AG04450 (cell line): ENCODE measurements around the gene VAV1. TPM values are rescaled to one million over a fixed set of nuclear protein-coding genes. Genes with fewer than 3 reads are reported as not detected.

Experiments used
- CTCF ChIA-PET: fragments of 300-600, 350-600 bp; formaldehyde crosslinking; extraction: SDS; loops from one replicate; lab custom pipeline; 2022; ENCODE audit warnings: antibody characterized with exemption, inconsistent platforms; lab: Charles Lee
- POLR2A ChIA-PET: fragments of 350-600 bp; formaldehyde crosslinking; extraction: SDS; loops from one replicate; lab custom pipeline; 2021; ENCODE audit warnings: antibody characterized with exemption, inconsistent platforms; lab: Yijun Ruan, JAX
- DNase-seq: peaks from one replicate; pipeline ENCODE4 v3.0.0-alpha.2; 2011; ENCODE audit warnings: low read depth, low spot score
- H3K27ac ChIP-seq: one replicate; pipeline ENCODE4 v1.5.1; 2012; ENCODE audit warnings: low read depth, low read length, control low read depth
- H3K27me3 ChIP-seq: one replicate; pipeline ENCODE4 v1.6.0; 2012; ENCODE audit warnings: low read length; ENCODE audit not compliant: control insufficient read depth, insufficient read depth
- H3K4me3 ChIP-seq: 2 replicates; pipeline ENCODE4 v1.5.1; 2011; ENCODE audit warnings: mild to moderate bottlenecking, low read depth, low read length, control low read depth
- H3K9me3 ChIP-seq: 2 replicates; pipeline ENCODE4 v1.5.1; 2012; ENCODE audit warnings: low read length; ENCODE audit not compliant: control insufficient read depth, insufficient read depth
- CTCF ChIP-seq: IDR thresholded peaks from 2 replicates; pipeline ENCODE4 v1.5.1; 2011; ENCODE audit warnings: low read depth, low read length, control low read depth, inconsistent platforms
- polyA plus RNA-seq: library from polyadenylated mRNA; depleted of rRNA; stranded (reverse); fragments of >200 nt; gene quantifications from 2 replicates; pipeline ENCODE4 v1.2.3, GENCODE V29; 2011; rRNA removed

Gene VAV1
- polyA plus RNA-seq, 1 experiment = not detected

GRCh38 chr19:6894313-6894712, 121.8 kb downstream of the VAV1 start:
- Histone ChIP-seq H3K27me3 (no peaks in the 10 kb centered on the region), H3K27ac (no peak overlapping the region), H3K4me3 (no peak overlapping the region), H3K9me3 (peaks cover 27% of the 10 kb centered on the region)
- DNase-seq = no peak
- ChIA-PET CTCF (no interaction called here), POLR2A (no interaction called here)
- no peak for TF ChIP-seq CTCF

GRCh38 chr19:6903446-6903845, 130.9 kb downstream of the VAV1 start:
- DNase-seq = no peak
- CTCF ChIA-PET = no interaction called here

GRCh38 chr19:6906559-6907060, 134.1 kb downstream of the VAV1 start:
- TF ChIP-seq CTCF = no peak
- CTCF ChIA-PET = no interaction called here
- Histone ChIP-seq H3K9me3 (peaks cover 23% of the 10 kb centered on the region), H3K27me3 (no peaks in the 10 kb centered on the region), H3K27ac (no peak overlapping the region), H3K4me3 (no peak overlapping the region)
- POLR2A ChIA-PET = no interaction called here
- no peak for DNase-seq

More at GRCh38 chr19:6903446-6903845, 130.9 kb downstream of the VAV1 start:
- H3K27me3 ChIP-seq = no peaks in the 10 kb centered on the region
- no peak overlapping the region for H3K27ac ChIP-seq
- POLR2A ChIA-PET = no interaction called here
- H3K9me3 ChIP-seq = peaks cover 22% of the 10 kb centered on the region
- H3K4me3 ChIP-seq = no peak overlapping the region
- TF ChIP-seq CTCF = no peak

Other genes with a start within 250 kb of the VAV1 start
- 0.14 and 0.16 TPM in 2 replicates for gene TNFSF9, start 241.7 kb upstream of the VAV1 start, polyA plus RNA-seq
- gene CD70, start 181.6 kb upstream of the VAV1 start, polyA plus RNA-seq = not detected in 2 replicates
- not detected in 2 replicates for gene TNFSF14, start 102.5 kb upstream of the VAV1 start, polyA plus RNA-seq
- gene C3, start 52.1 kb upstream of the VAV1 start, polyA plus RNA-seq = 1.6 and 1.8 TPM in 2 replicates
- gene GPR108, start 35.1 kb upstream of the VAV1 start, polyA plus RNA-seq = 34.5 and 50.8 TPM in 2 replicates
- 27.6 and 29.3 TPM in 2 replicates for gene TRIP10, start 33.0 kb upstream of the VAV1 start, polyA plus RNA-seq
- gene SH2D3A, start 5.3 kb upstream of the VAV1 start, polyA plus RNA-seq = not detected in 2 replicates
- gene ADGRE1, start 114.9 kb downstream of the VAV1 start, polyA plus RNA-seq = not detected in 2 replicates
- not detected in 2 replicates for gene MBD3L2B, start 248.7 kb downstream of the VAV1 start, polyA plus RNA-seq